Heart left ventricle (tissue), 16 donors: ENCODE measurements around the gene PPP1R9B. TPM values are rescaled to one million over a fixed set of nuclear protein-coding genes. Genes with fewer than 3 reads are reported as not detected.
A peak's percentile ranks its signal among the peaks of the same experiment; 100 is the strongest.

Source experiments
- ATAC-seq, 4 donors: fragments of 200-7000 bp; cut with Tn5 transposase; one replicate each; pipeline ENCODE4 v1.9.1; 2020 to 2022; ENCODE audit warnings: moderate library complexity in 4 of 4, mild to moderate bottlenecking in 3 of 4, moderate number of reproducible peaks in 1 of 4
- DNase-seq, 5 donors: peaks; one replicate each; pipeline ENCODE4 v3.0.0-alpha.2; 2020
- H3K27ac ChIP-seq, 12 donors: fragments of 200-600 bp; sonication (generic) in 4 of 12; one replicate each; pipeline versions ENCODE4 v1.5.0 to v1.8.0; 2016 to 2022; ENCODE audit warnings: mild to moderate bottlenecking in 2 of 12
- H3K27me3 ChIP-seq, 9 donors: fragments of 200-600 bp; sonication (generic) in 2 of 9; one replicate each; pipeline versions ENCODE4 v1.5.1 to v1.8.0; 2016 to 2022; ENCODE audit warnings: mild to moderate bottlenecking in 3 of 9
- H3K36me3 ChIP-seq, 9 donors: fragments of 200-600 bp; sonication (generic) in 2 of 9; one replicate each; pipeline versions ENCODE4 v1.5.0 to v1.8.0; 2018 to 2022; ENCODE audit warnings: mild to moderate bottlenecking in 2 of 9
- H3K4me1 ChIP-seq, 12 donors: fragments of 200-600 bp; sonication (generic) in 4 of 12; one replicate each; pipeline versions ENCODE4 v1.5.0 to v1.8.0; 2016 to 2022; ENCODE audit warnings: mild to moderate bottlenecking in 3 of 12
- H3K4me3 ChIP-seq, 12 donors: fragments of 200-600 bp; sonication (generic) in 4 of 12; one replicate each; pipeline versions ENCODE4 v1.5.0 to v1.8.0; 2017 to 2022; ENCODE audit warnings: mild to moderate bottlenecking in 9 of 12, moderate library complexity in 4 of 12
- H3K9me3 ChIP-seq, 12 donors: fragments of 200-600 bp; sonication (generic) in 4 of 12; one replicate each; pipeline versions ENCODE4 v1.5.0 to v1.8.0; 2016 to 2022; ENCODE audit warnings: mild to moderate bottlenecking in 1 of 12
- POLR2A ChIP-seq, 2 donors: fragments of 450-650 bp; IDR thresholded peaks; one replicate each; pipeline ENCODE4 v1.6.1; 2017; ENCODE audit warnings: antibody characterized with exemption in 2 of 2, mild to moderate bottlenecking in 2 of 2, moderate library complexity in 2 of 2
- WGBS, 4 donors: extraction: QIAGEN DNeasy Blood & Tissue Kit in 2 of 4; methylation state at CpG; one replicate each; pipeline versions ENCODE4 v1.1.5 to v1.1.7; 2013 to 2018; 5-methylcytosine and 5-hydroxymethylcytosine counted together
- intact Hi-C, 10 donors: fragments of 100-400 bp; cut with DNase I; formaldehyde crosslinking; loops; one replicate each; pipeline versions ENCODE4 v1.11.1 to v1.14.2; 2022
- polyA plus RNA-seq, 2 donors: library from polyadenylated mRNA; stranded (reverse); fragments of 200-250 nt; gene quantifications; one replicate each; pipeline ENCODE4 v1.2.3, GENCODE V29; 2013
- total RNA-seq, 9 donors: library from RNA; depleted of rRNA in 2 of 9; stranded (reverse); fragments of >200 nt in 2 of 9; fragmentation: NEBNext Ultra II Directional in 3 of 9; extraction: Animal tissue kit (Norgen Biotek cat#: 25700) in 3 of 9; gene quantifications; one replicate each; pipeline versions ENCODE4 v1.1.0 to v1.2.4, GENCODE V29; 2016 to 2023
- TF ChIP-seq, protein P1 (sequence below), 12 donors: fragments of 200-600 bp; sonication (generic) in 4 of 12; IDR thresholded peaks; one replicate each; pipeline versions ENCODE4 v1.5.0 to v1.8.0; 2018 to 2022; ENCODE audit warnings: antibody characterized with exemption in 12 of 12, mild to moderate bottlenecking in 5 of 12
- donor health status: ischemic (EF 13 %, LVEDD 7.1; RV severe dilation, severe dysfunction).
- donor health status: healthy with polysubstance abuse.
- donor health status: DM: no; HTN: yes; CAD: no.
- donor health status: DM: no; HTN: no; CAD: no.
- donor health status: ischemic (EF 25% LVEDD 6.9; RV normal size, moderate dysfunction).
- donor health status: ischemic (EF 25% LVEDD 5.7; RV mildly dilated, moderate dysfunction).
- donor health status: healthy.
- donor health status: DM: yes; HTN: yes; CAD: no.
- donor health status: ischemic (EF 35%, LVEDD 5.7; RV mildly dilated, moderate dysfunction).
- donor health status: nonischemic (EF 11% LVEDD 7.7; RV severe dilation, severe dysfunction).
- donor health status: DM: yes; HTN: yes; CAD: no.
- donor health status: PGD.
- donor health status: ischemic (EF 29% LVEDD 5.4; RV normal size, mild dysfunction).
- donor health status: nonischemic (EF 23%, LVEDD 6.1; RV moderate dilation, normal function).

The PPP1R9B gene
- total and polyA plus RNA-seq, 11 donors, result 17.0 to 55.9 (median 31.3) TPM

DNA sequence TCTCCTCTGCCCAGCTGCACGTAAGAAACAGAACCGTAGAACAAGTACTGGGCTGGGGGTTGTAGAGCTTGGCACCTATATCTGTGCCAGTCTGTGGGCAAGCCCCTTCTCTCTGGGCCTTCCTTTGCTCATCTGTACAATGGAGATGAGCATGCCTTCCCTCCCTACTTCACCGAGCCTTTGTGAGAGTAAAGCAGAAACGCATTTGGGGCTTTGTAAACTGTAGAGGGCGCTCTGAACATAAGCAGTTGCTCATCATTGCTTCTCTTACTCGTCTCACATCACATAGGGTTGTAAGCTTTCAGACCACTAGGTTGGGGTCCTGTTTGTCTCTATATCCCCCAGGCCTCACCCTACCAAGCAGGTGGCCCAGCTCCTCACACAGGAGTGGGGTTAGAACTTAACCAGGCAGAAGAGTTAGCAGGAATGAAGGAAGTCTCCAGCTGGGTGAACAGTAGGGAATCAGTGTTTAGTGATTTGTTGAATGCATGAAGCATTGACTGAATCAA lies 35.6 kb downstream of the PPP1R9B start:
- ATAC-seq, result no peak
- DNase-seq, result no peak
- H3K27ac ChIP-seq, result peak overlapping the region in 5 of 12 donors; percentile 8 to 99 (median 95)
- intact Hi-C loops, result loop anchor here in 8 of 10 donors (5.0 to 10.0 kb wide), 5 partner anchors 32 to 67 kb away; partner anchors contain the start of gene SGCA (in 2 of the 8)
- no peak overlapping the region for H3K4me3 ChIP-seq
- H3K36me3 ChIP-seq, result peaks cover 0 to 10% (median 5%) of the 10 kb centered on the region in 9 donors
- 20 to 30% (median 23%) methylated on average over 6 of the region's 6 CpGs for WGBS, 4 donors
- H3K27me3 ChIP-seq, result peaks cover 0 to 36% (median 0%) of the 10 kb centered on the region in 9 donors
- peaks cover 6 to 76% (median 33%) of the 10 kb centered on the region in 12 donors for H3K4me1 ChIP-seq
- no peaks in the 10 kb centered on the region for H3K9me3 ChIP-seq
- TF ChIP-seq, protein P1, sequence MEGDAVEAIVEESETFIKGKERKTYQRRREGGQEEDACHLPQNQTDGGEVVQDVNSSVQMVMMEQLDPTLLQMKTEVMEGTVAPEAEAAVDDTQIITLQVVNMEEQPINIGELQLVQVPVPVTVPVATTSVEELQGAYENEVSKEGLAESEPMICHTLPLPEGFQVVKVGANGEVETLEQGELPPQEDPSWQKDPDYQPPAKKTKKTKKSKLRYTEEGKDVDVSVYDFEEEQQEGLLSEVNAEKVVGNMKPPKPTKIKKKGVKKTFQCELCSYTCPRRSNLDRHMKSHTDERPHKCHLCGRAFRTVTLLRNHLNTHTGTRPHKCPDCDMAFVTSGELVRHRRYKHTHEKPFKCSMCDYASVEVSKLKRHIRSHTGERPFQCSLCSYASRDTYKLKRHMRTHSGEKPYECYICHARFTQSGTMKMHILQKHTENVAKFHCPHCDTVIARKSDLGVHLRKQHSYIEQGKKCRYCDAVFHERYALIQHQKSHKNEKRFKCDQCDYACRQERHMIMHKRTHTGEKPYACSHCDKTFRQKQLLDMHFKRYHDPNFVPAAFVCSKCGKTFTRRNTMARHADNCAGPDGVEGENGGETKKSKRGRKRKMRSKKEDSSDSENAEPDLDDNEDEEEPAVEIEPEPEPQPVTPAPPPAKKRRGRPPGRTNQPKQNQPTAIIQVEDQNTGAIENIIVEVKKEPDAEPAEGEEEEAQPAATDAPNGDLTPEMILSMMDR (IDR thresholded peaks at IDR 0.05), result peak; percentile 31 to 70 (median 53)
- TF ChIP-seq POLR2A (IDR thresholded peaks at IDR 0.05), result no peak

DNA sequence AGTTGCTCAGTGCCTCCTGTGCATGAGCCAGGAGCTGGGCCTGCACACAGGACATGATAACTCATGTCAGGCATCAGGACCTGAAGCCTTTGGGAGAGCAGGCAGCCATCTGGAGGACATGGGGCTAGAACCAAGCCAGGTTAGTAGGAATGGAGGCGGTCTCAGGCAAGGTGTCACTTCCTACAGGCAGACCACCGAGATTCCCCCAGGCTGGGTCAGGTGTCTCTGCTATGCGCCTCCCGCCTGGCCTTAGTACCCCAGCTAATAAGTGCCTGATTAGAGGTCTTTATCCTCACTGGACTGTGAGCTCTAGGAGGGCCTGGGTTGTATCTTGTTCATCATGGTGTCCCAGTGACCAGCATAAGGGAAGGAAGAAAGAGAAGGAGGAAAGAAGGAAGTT lies 36.1 kb downstream of the PPP1R9B start:
- 71 to 89% (median 86%) methylated on average over 4 of the region's 4 CpGs for WGBS, 4 donors
- ATAC-seq (no peak), DNase-seq (no peak)
- H3K4me3 ChIP-seq, result no peak overlapping the region
- no peaks in the 10 kb centered on the region for H3K9me3 ChIP-seq
- H3K27me3 ChIP-seq, result peaks cover 0 to 36% (median 0%) of the 10 kb centered on the region in 9 donors
- H3K27ac ChIP-seq, result peak overlapping the region in 5 of 12 donors; percentile 95 to 99 (median 97)
- TF ChIP-seq, protein P1 (IDR thresholded peaks at IDR 0.05), result no peak
- no peak for TF ChIP-seq POLR2A (IDR thresholded peaks at IDR 0.05)
- intact Hi-C loops, result loop anchor here in 3 of 10 donors (5.0 to 10.0 kb wide), 4 partner anchors 33 to 63 kb away; partner anchors contain the start of gene SGCA (in 2 of the 3)
- H3K4me1 ChIP-seq, result peaks cover 6 to 77% (median 33%) of the 10 kb centered on the region in 12 donors
- H3K36me3 ChIP-seq, result peaks cover 0 to 15% (median 10%) of the 10 kb centered on the region in 9 donors

DNA sequence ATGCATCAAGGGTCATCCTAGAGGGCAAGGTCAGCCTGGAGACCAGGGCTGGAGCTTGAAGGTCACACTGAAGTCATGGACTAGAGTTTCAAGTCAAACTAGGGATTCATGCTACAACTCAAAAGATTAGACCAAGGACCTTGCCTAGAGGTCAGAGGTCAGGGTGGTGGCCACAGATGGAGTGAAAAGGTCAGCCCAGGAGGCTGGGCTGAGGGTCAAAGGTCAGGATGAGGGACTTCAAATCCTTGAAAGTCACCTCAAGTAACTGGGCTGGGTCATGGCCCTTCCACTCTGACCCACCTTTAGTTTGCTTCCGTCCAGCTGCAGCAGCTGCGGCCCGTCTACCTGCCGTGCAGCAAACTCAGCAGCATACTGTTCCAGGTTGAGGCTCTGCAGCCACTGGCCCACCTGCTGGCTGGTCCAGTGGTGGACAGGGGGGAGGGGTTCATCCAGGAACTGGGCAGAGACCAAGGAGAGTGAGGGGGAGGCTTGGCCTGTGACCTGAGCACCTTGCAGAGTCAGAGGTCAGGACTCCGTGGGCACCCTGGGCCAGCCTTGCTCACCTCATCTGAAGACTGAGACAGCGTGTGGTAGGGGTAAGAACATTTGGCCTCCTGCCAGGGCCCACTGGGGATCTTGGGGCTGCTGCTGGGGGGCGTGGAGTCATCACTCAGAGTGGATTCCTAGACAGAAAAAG lies 36.7 kb downstream of the PPP1R9B start:
- intact Hi-C loops, result loop anchor here in 3 of 10 donors (5.0 to 10.0 kb wide), 4 partner anchors 34 to 64 kb away; partner anchors contain the start of gene SGCA (in 2 of the 3)
- peaks cover 0 to 21% (median 15%) of the 10 kb centered on the region in 9 donors for H3K36me3 ChIP-seq
- TF ChIP-seq, protein P1 (IDR thresholded peaks at IDR 0.05), result no peak
- TF ChIP-seq POLR2A (IDR thresholded peaks at IDR 0.05), result no peak
- DNase-seq, result peak in 1 of 5 donors; percentile 33
- H3K27ac ChIP-seq, result peak overlapping the region; percentile 85 to 99 (median 95)
- no peak for ATAC-seq
- WGBS, 4 donors, result 86 to 91% (median 88%) methylated on average over 7 of the region's 7 CpGs
- H3K9me3 ChIP-seq, result no peaks in the 10 kb centered on the region
- no peak overlapping the region for H3K4me3 ChIP-seq
- peaks cover 6 to 77% (median 33%) of the 10 kb centered on the region in 12 donors for H3K4me1 ChIP-seq
- H3K27me3 ChIP-seq, result peaks cover 0 to 34% (median 0%) of the 10 kb centered on the region in 9 donors

DNA sequence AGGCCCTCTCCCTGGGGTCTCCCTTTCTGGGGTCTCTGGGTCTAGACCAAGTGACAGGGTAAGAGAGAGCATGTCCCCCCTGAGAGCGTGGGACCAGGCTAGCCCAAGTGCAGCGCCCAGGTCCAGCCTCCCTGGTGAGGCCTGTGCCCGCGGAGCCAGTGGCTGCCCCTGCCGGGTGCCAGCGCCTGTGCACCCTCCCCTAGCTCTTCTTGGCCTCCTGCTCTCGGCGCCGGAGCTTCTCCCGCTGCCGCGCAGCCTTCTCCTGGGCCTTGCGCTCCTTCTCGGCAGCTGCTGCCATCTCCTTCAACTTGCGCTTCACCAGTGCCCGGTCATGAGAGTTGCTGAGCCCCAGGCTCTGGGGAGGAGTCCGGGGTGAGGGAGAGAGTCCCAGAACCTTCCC lies 37.8 kb downstream of the PPP1R9B start:
- Histone ChIP-seq H3K4me3 (no peak overlapping the region), H3K27ac (peak overlapping the region; percentile 85 to 99 (median 95)), H3K9me3 (no peaks in the 10 kb centered on the region), H3K4me1 (peaks cover 6 to 82% (median 35%) of the 10 kb centered on the region in 12 donors), H3K27me3 (peaks cover 0 to 24% (median 0%) of the 10 kb centered on the region in 9 donors), H3K36me3 (peaks cover 0 to 32% (median 24%) of the 10 kb centered on the region in 9 donors)
- DNase-seq (peak in 1 of 5 donors; percentile 62), ATAC-seq (peak in 3 of 4 donors; percentile 4 to 29 (median 17))
- TF ChIP-seq POLR2A (IDR thresholded peaks at IDR 0.05), result no peak
- TF ChIP-seq, protein P1 (IDR thresholded peaks at IDR 0.05), result no peak
- intact Hi-C loops, result loop anchor here in 3 of 10 donors (5.0 to 10.0 kb wide), 4 partner anchors 35 to 65 kb away; partner anchors contain the start of gene SGCA (in 2 of the 3)
- WGBS, 4 donors, result 74 to 83% (median 79%) methylated on average over 16 to 17 of the region's 17 CpGs
